HL-60 (cell line): Measurements from ENCODE around the gene DNAH12.
A peak's percentile ranks its signal among the peaks of the same experiment; 100 is the strongest.
"Not testable (repeated sequence)": the region's sequence is repeated elsewhere in the genome, so short reads cannot be mapped to it uniquely, and the experiment has no call there.

Experiments
- DNase-seq, 2 experiments: peaks; one replicate each; pipeline ENCODE4 v3.0.0-alpha.2; 2010 to 2020; ENCODE audit warnings: low read depth in 1 of 2, low spot score in 1 of 2
- H3K27ac ChIP-seq: fragments of 250-450 bp; sonication (Bioruptor Pico); replicated peaks from 2 replicates; pipeline ENCODE4 v1.5.1; 2020; ENCODE audit warnings: mild to moderate bottlenecking, moderate library complexity
- H3K27me3 ChIP-seq: fragments of 250-450 bp; sonication (Bioruptor Pico); 2 replicates; pipeline ENCODE4 v1.5.1; 2021; ENCODE audit warnings: mild to moderate bottlenecking, moderate library complexity; ENCODE audit not compliant: insufficient read depth, poor library complexity, severe bottlenecking
- H3K4me3 ChIP-seq: replicated peaks from 2 replicates; pipeline ENCODE4 v1.5.1; 2011; ENCODE audit warnings: mild to moderate bottlenecking, control low read depth, low read length; ENCODE audit not compliant: insufficient read depth
- CTCF ChIP-seq: IDR thresholded peaks from one replicate; pipeline ENCODE4 v1.5.1; 2011; ENCODE audit warnings: low read length, control low read depth, inconsistent platforms; ENCODE audit not compliant: insufficient read depth
- GABPA ChIP-seq: IDR thresholded peaks from 2 replicates; pipeline ENCODE4 v1.6.1; 2012; ENCODE audit warnings: low read depth
- POLR2AphosphoS5 ChIP-seq: IDR thresholded peaks from 2 replicates; pipeline ENCODE4 v1.6.1; 2012; ENCODE audit warnings: low read depth
- REST ChIP-seq: IDR thresholded peaks from 2 replicates; pipeline ENCODE4 v1.6.1; 2012; ENCODE audit warnings: low read depth; ENCODE audit not compliant: insufficient replicate concordance
- SPI1 ChIP-seq: IDR thresholded peaks from 2 replicates; pipeline ENCODE4 v1.6.1; 2012; ENCODE audit warnings: low read depth, mild to moderate bottlenecking, borderline replicate concordance

Gene DNAH12

GRCh38 chr3:57354768-57355167, 189.4 kb downstream of the DNAH12 start:
- H3K4me3 ChIP-seq = no peak overlapping the region

GRCh38 chr3:57350271-57350670, 193.9 kb downstream of the DNAH12 start:
- Histone ChIP-seq H3K4me3 (no peak overlapping the region), H3K27me3 (no peaks in the 10 kb centered on the region), H3K27ac (no peak overlapping the region)
- TF ChIP-seq REST (no peak), SPI1 (no peak), CTCF (no peak), POLR2AphosphoS5 (no peak), GABPA (no peak)
- no peak for DNase-seq

More at GRCh38 chr3:57354768-57355167, 189.4 kb downstream of the DNAH12 start:
- H3K27me3 ChIP-seq = peaks cover 2% of the 10 kb centered on the region
- no peak overlapping the region for H3K27ac ChIP-seq
- peak in 1 of 2 experiments; percentile 14 for DNase-seq
- no peak for TF ChIP-seq CTCF
- TF ChIP-seq SPI1 = peak; percentile 78

GRCh38 chr3:57339071-57339642, 205.0 kb downstream of the DNAH12 start:
- not testable (repeated sequence) for H3K27me3 ChIP-seq, H3K27ac ChIP-seq, DNase-seq, H3K4me3 ChIP-seq

- not testable (repeated sequence) for H3K4me3 ChIP-seq, H3K27me3 ChIP-seq, DNase-seq, H3K27ac ChIP-seq
Measured at GRCh38 chr3:57338272-57339070, 205.7 kb downstream of the DNAH12 start.

GRCh38 chr3:57335283-57335938, 208.7 kb downstream of the DNAH12 start:
- Histone ChIP-seq H3K27me3 (no peaks in the 10 kb centered on the region), H3K27ac (no peak overlapping the region), H3K4me3 (no peak overlapping the region)
- no peak for DNase-seq
- no peak for TF ChIP-seq GABPA

- TF ChIP-seq SPI1 (no peak), REST (no peak), CTCF (no peak), GABPA (no peak), POLR2AphosphoS5 (no peak)
- Histone ChIP-seq H3K4me3 (no peak overlapping the region), H3K27ac (no peak overlapping the region), H3K27me3 (no peaks in the 10 kb centered on the region)
- no peak for DNase-seq
Measured at GRCh38 chr3:57331078-57331610, 213.0 kb downstream of the DNAH12 start.

- not testable (repeated sequence) for DNase-seq, H3K27ac ChIP-seq, H3K4me3 ChIP-seq, H3K27me3 ChIP-seq
Measured at GRCh38 chr3:57326498-57326897, 217.6 kb downstream of the DNAH12 start.
